Sciatic nerve (tissue), 2 donors: ENCODE data around the gene SLC1A6. TPM values are rescaled to one million over a fixed set of nuclear protein-coding genes. Genes with fewer than 3 reads are reported as not detected.
"Not testable (repeated sequence)": the region's sequence is repeated elsewhere in the genome, so short reads cannot be mapped to it uniquely, and the experiment has no call there.

Experiments used
- ATAC-seq: fragments of 200-7000 bp; cut with Tn5 transposase; one replicate; pipeline ENCODE4 v1.9.1; 2020; ENCODE audit warnings: mild to moderate bottlenecking, moderate library complexity
- DNase-seq: peaks from one replicate; pipeline ENCODE4 v3.0.0-alpha.2; 2020; ENCODE audit warnings: low spot score
- intact Hi-C: fragments of 100-400 bp; cut with DNase I; formaldehyde crosslinking; loops from one replicate; pipeline ENCODE4 v1.14.2; 2022
- total RNA-seq: library from RNA; stranded (reverse); fragmentation: NEBNext Ultra II Directional; extraction: Animal tissue kit (Norgen Biotek cat#: 25700); gene quantifications from one replicate; pipeline ENCODE4 v1.2.1, GENCODE V29; 2021
- donor health status: DM: no; HTN: no; CAD: no.
- donor health status: DM: no; HTN: no; CAD: no.

The SLC1A6 gene
- total RNA-seq = not detected

DNA sequence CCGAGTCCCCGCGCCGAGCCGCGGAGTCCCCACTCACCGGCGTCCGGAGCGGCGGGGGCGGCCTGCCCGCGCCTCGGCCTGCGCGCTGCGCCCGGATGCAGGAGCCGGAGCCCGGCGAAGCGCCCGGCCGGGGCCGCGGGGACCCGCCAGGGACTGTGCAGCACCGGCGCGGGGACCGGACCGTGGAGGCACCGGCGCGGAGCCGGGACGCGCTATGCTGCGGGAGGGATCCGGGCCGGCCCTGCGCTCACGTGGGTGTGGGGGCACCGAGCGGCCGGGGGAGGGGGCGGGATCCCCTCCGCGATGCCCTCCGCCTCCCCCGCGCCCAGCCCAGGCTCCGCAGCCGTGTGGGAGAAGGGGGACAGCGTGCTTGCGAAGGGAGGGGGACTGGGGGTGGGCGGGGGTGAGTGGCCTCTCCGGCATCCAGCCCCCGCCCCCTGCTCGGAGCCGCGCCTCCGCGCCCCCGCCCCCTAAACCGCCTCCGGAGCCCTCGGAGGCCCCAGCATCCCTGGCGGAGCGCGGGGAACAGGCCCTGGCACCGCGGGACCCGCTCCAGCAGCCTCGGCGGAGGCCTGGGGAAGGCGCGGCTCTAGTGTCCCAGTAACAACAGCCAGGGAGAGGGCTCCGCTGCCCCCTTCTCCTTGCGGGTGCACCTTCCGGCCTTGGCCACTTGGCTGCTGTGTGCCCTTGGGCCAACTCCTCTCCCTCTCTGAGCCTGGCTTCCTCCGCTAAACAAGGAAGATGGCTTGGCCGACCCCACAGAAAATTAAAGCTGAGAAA lies at the start of gene SLC1A6:
Gene SLC1A6, minus strand, starts transcription at position 389 of the 780 bp plus-strand sequence. CDS start 6,954 bp downstream, outside the sequence.
- intact Hi-C loops = no loop called here
- no peak for DNase-seq
- no peak for ATAC-seq

DNA sequence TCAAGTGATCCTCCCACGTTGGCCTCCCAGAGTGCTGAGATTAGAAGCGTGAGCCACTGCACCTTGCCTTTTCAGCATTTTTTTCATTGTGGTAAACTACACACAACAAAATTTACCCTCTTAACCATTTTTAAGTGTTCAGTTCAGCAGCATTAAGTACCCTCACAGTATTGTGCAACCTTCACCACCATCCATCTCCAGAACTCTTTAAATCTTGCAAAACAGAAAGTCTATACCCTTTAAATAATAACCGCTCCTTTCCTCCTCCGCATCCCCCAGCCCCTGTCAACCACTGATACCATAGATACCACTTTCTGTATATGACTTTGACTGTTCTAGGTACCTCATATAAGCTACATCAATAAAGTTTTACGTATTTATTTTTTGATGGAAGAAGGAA lies 48.8 kb upstream of the SLC1A6 start:
- ATAC-seq = no peak
- DNase-seq = no peak
- intact Hi-C loops = no loop called here

DNA sequence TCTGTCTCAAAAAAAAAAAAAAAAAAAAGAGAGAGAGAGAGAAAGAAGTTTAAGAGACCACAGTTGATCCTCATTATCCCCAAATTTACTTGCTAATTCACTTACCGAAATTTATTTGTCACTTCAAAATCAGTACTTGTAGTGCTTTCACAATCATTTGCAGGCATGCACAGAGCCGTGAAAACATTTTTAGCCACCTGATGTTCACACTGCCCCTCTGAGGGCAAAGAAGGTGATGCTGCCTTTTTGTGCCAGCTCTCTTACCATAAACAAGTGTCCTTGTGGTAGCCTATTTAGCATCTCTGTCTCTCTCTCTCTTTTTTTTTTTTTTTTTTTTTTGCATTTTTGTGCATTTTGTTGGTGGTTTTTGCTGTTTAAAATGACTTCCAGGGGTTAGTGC lies 45.6 kb upstream of the SLC1A6 start:
- intact Hi-C loops = no loop called here
- DNase-seq = no peak
- no peak for ATAC-seq

DNA sequence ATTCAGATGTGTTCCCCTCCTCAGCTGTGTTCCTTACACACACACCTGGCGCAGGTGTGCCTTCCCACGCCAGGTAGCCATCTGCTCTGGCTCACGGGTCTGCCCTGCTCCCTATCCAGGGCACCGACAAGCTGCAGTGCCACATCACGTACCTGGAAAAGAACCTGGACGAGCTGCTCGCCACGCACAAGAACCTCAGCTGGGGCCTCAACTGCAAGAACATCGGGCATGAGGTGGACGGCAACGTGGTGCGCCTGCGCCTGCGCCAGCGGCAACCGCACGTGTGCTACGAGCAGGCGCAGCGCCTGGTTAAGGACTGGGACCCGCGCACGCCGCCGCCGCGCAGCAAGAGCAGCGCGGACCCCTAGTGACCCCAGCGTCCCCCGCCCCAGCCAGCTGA lies 43.1 kb upstream of the SLC1A6 start:
- ATAC-seq (no peak), DNase-seq (no peak)
- intact Hi-C loops = no loop called here

GRCh38 chr19:15021286-15022007 lies 41.8 kb upstream of the SLC1A6 start:
- intact Hi-C loops = no loop called here
- DNase-seq = no peak
- no peak for ATAC-seq

DNA sequence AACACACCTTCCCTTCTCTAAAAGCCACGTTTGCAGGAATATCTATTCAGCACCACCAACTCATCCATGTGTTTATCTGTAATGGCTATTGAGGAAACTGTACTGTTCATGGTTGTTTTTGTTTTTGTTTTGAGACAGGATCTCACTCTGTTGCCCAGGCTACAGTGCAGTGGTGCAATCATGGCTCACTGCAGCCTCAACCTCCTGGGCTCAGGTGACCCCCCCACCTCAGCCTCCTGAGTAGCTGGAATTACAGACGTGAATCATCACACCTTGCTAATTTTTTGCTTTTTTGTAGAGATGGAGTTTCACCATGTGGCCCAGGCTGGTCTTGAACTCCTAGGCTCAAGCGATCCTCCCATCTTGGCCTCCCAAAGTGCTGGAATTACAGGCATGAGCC lies 39.2 kb upstream of the SLC1A6 start:
- ATAC-seq, intact Hi-C loops, DNase-seq: not testable (repeated sequence)

GRCh38 chr19:15015946-15016542 lies 36.4 kb upstream of the SLC1A6 start:
- DNase-seq = no peak
- ATAC-seq = no peak
- intact Hi-C loops = no loop called here

DNA sequence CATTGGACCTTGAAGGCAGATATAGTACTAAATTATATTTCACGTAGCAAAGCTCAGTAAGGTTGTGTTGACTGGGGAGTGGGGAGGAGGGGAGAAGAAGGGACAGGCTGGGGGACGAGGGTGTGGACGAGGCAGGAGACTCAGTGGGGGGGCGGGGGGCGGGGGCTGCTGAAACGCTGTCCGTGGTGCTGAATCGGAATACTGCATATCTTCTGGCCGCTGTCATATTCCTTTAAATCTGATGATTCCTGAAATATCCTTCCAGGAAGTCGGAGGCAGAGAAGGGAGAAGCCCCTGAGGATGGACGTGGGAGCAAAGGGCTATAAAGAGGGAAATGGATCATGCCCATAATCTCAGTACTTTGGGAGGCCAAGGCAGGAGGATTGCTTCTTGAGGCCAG lies 34.9 kb upstream of the SLC1A6 start:
- DNase-seq (no peak), ATAC-seq (no peak)
- intact Hi-C loops = no loop called here

DNA sequence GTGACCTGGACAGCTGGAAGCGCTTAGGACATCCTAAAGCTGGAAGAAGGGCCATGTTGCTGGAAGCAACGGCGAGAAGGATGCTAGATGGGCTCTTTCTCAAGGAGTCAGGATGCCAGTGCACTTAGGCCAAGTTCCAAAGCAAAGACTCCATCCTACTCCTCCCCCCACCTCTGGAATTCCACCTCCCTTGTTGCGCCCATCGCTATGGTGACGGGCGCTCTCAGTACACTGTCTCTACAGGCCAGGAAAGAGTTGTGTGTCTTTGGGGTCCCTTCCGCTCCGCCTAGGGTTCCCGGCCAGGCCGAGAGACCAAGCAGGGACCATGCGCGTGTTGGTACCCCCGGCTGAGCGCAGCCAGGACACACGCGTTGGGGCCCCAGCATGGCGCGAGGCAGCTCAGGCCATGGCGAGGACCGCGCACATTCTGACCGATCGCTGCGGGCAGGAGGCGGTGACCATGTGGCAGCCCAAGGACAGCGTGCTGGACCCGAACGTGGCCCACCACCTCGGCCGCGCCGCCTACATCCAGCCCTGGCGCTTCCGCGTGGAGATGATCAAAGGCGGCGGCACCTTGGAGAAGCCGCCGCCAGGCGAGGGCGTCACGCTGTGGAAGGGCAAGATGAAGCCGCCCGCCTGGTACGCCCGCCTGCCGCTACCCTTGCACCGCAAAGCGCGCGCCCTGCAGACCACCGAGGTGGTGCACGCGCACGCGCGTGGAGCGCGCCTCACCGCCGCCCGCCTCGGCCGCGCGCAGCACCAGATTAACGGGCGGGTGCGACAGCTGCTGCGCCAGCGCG lies 31.0 kb upstream of the SLC1A6 start:
- DNase-seq (no peak), ATAC-seq (no peak)
- intact Hi-C loops = no loop called here

GRCh38 chr19:15008308-15008707 lies 28.6 kb upstream of the SLC1A6 start:
- DNase-seq (no peak), ATAC-seq (no peak)
- intact Hi-C loops = no loop called here

GRCh38 chr19:14997981-14998380 lies 18.3 kb upstream of the SLC1A6 start:
- intact Hi-C loops = no loop called here
- no peak for DNase-seq
- ATAC-seq = no peak

DNA sequence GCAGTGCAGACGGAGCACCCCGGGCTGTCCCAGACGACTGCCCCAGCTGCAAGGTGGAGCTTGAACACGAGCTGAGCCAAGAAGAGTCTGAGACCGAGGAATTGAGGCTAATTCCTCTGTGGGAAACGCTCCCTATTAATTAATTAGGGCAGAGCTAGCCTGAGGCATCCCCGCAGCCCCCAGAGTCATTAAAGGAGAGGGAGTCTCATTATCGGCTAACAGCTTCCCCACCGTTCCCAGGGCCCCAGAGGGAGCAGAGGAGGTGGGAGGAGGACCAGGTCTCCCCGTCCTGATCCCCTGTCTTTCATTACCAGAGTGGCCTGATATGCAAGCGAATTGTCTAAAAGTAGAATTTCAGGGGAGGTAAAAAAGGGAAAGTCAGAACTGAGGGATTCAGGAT lies 13.1 kb upstream of the SLC1A6 start:
- ATAC-seq = no peak

DNA sequence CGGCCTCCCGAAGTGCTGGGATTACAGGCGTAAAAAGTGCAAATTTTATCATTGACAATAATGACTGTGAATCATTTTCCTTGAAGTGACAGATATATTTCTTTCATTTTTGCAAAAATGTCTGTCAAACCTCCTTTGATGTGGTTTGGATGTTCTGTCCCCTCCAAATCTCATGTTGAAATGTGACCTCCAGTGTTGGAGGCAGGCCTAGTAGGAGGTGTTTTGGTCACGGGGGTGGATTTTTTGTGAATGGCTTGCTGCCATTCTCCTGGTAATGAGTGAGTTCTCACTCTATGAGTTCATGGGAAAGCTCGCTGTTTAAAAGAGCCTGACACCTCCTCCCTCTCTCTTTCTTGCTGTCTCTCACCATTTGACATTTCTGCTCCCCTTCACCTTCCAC lies 5.5 kb upstream of the SLC1A6 start:
- ATAC-seq = no peak
- intact Hi-C loops = no loop called here

More for the DNA sequence above, 13.1 kb upstream of the SLC1A6 start:
- intact Hi-C loops = no loop called here
- no peak for DNase-seq

DNA sequence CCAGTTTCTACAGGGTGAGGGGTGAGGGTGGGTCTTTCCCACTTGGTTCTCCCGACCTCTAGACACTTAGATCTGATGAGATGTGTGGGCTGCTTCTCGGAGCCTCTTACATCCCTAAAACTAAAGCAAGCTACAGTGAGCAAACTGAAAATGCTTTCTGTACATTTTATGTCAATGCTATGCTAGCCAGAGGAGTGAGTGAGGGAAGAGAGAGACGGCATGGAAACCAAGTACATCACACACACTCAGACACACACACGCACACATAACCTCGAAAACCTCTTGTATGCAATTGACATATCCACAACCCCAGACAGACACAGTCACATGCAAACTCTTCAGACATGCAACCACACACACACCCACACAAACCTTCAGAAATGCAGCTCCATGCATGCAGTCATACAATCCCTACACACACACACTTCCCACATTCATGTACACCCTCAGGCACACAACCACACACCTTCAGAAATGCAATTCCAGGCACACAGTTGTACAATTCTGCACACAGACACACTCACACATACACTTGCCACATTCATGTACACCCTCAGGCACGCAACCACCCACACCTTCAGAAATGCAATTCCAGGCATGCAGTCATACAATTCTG lies 1.4 kb downstream of the SLC1A6 start:
- intact Hi-C loops = no loop called here
- ATAC-seq = no peak

More for the DNA sequence above, 5.5 kb upstream of the SLC1A6 start:
- DNase-seq = no peak

DNA sequence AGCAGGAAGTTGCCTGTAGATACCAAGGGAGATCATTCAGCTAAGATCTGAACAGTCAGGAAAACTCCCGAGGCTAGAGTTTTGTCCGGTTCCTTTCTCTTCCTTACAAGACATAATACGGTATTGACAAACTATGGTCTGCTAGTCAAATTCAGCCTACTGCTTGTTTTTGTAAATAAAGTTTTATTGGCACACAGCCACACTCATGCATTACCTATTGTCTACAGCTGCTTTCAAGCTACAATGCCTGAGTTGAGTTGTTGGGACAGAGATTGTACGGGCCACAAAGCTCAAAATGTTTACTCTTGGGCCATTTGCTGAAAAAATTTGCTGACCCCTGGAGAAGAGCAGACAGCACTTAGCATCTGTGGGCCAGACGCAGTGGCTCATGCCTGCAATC lies 2.5 kb downstream of the SLC1A6 start:
- DNase-seq (no peak), ATAC-seq (no peak)
- intact Hi-C loops = no loop called here

More for the DNA sequence above, 1.4 kb downstream of the SLC1A6 start:
- no peak for DNase-seq

DNA sequence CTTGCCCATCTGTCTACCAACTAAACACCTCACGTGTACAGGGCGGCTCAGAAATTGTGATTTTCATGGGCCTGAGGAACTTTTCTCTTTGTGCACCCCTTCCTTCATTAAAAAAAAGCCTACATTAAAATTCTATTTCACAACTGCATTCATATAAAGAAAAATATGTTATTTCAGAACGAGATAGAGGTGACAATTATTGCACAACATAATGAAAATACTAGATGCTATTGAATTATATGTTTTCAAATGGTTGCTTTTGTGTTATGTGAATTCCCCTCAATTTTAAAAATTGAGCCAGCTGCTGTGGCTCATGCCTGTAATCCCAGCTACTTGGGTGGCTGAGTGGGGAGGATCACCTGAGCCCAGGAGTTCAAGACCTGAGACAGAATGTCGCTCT lies 5.2 kb downstream of the SLC1A6 start:
- intact Hi-C loops = no loop called here
- no peak for DNase-seq
- no peak for ATAC-seq

DNA sequence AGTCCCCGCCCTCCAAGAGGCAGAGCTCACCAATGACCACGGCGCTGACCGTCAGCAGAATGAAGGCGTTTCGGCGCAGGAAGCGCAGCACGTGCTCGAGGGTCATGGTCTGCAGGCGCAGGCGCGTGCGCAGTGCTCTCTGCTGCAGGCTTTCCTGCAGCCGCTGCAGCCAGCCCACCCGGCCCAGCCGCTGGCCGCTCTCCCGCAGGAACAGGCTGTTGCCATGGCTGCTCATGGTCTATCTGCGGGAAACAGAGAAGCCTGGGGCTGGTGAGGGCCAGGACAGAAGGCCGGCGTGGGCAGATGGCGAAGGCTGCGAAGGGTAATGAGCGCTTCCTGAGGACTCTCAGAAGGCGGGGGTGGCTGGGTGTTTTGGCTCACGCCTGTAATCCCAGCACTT lies 7.0 kb downstream of the SLC1A6 start:
- intact Hi-C loops = no loop called here
- ATAC-seq = no peak

DNA sequence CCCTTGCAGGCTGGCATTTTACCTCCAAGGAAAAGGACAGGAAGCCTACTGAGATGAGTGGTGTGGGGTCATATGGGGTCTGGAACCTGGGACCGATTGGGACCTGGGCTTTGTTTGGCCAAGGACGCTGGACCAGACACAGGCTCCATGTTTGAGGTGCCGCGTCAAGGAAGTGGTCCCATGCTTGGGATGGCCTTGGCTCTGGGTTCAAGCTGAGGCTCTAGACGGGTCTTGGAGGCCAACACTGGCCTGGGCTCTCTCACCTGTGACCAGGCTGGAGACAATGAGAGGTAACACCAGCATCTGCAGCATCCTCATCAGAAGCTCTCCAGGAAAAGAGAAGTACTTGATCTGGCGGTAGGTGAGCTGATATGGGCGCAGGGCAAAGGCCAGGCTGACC lies 8.2 kb downstream of the SLC1A6 start:
- ATAC-seq (no peak), DNase-seq (no peak)
- intact Hi-C loops = no loop called here

More for the DNA sequence above, 7.0 kb downstream of the SLC1A6 start:
- DNase-seq = no peak

DNA sequence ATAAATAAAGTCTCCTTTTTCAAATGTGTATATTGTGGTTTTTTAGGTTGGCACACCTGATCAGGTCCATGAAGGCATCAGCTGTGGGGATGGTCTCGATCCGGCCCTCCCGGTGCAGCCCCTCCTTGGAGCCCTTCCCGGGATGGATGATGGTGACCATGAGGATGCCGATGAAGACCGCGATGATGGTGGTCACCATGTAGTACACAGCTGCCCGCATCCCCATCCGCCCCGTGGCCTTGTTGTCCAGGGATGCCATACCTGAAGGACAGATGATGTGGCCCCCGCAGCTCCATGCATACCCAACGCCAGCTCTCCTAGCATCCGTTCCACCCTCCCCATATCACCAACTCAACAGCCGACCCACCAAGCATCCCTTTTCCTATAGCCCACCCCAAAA lies 11.4 kb downstream of the SLC1A6 start:
- ATAC-seq (no peak), DNase-seq (no peak)
- intact Hi-C loops = no loop called here
